Naive thymus-derived CD4-positive, alpha-beta T cell (primary cell): ENCODE data around the gene UGGT2. TPM values are rescaled to one million over a fixed set of nuclear protein-coding genes. Genes with fewer than 3 reads are reported as not detected.
"Not testable (repeated sequence)": the region's sequence is repeated elsewhere in the genome, so short reads cannot be mapped to it uniquely, and the experiment has no call there.

ENCODE experiments used
- ATAC-seq: fragments of 150-1000 bp; cut with Tn5 transposase; 2 replicates; pipeline ENCODE4 v1.10.0; 2021; ENCODE audit warnings: mild to moderate bottlenecking, moderate library complexity
- CTCF ChIA-PET: fragments of 350-600 bp; sonication (Branson Sonifier 250); formaldehyde crosslinking; loops from one replicate; lab custom pipeline; 2021; ENCODE audit warnings: antibody characterized with exemption; lab: Charles Lee
- POLR2A ChIA-PET: fragments of 350-600 bp; sonication (Branson Sonifier 250); formaldehyde crosslinking; loops from one replicate; lab custom pipeline; 2021; ENCODE audit warnings: antibody characterized with exemption, inconsistent platforms; lab: Charles Lee
- DNase-seq, 9 donors: peaks; one replicate each; pipeline versions ENCODE4 v3.0.0 to v3.0.0-alpha.2; 2020 to 2022; ENCODE audit warnings: mixed read lengths in 1 of 9
- H3K27ac ChIP-seq: one replicate; pipeline ENCODE4 v1.7.0; 2013; ENCODE audit warnings: mild to moderate bottlenecking, low read depth, low read length, moderate library complexity
- H3K27me3 ChIP-seq, 2 donors: one replicate each; pipeline ENCODE4 v1.7.0; 2013; ENCODE audit warnings: low read length in 2 of 2, mild to moderate bottlenecking in 2 of 2, moderate library complexity in 2 of 2; ENCODE audit not compliant: control insufficient read depth in 2 of 2, insufficient read depth in 2 of 2
- H3K36me3 ChIP-seq, 3 experiments: 1 replicate in 2 of 3; 2 replicates in 1 of 3; pipeline ENCODE4 v1.7.0; 2013; ENCODE audit warnings: low read length in 3 of 3, mild to moderate bottlenecking in 3 of 3, moderate library complexity in 1 of 3; ENCODE audit not compliant: insufficient read depth in 3 of 3, control insufficient read depth in 2 of 3
- H3K4me1 ChIP-seq, 2 donors: one replicate each; pipeline ENCODE4 v1.7.0; 2013; ENCODE audit warnings: low read length in 2 of 2, mild to moderate bottlenecking in 2 of 2, moderate library complexity in 1 of 2; ENCODE audit not compliant: control insufficient read depth in 2 of 2, insufficient read depth in 2 of 2
- H3K4me3 ChIP-seq: 2 replicates; pipeline ENCODE4 v1.7.0; 2013; ENCODE audit warnings: mild to moderate bottlenecking, low read length
- H3K9me3 ChIP-seq, 3 experiments: 1 replicate in 2 of 3; 2 replicates in 1 of 3; pipeline ENCODE4 v1.7.0; 2013; ENCODE audit warnings: low read length in 3 of 3; ENCODE audit not compliant: control insufficient read depth in 2 of 3
- H3K27ac Mint-ChIP-seq, 9 donors: one replicate each; pipeline ENCODE4 v1.8.0; 2020 to 2022; ENCODE audit warnings: mixed read lengths in 9 of 9, mild to moderate bottlenecking in 8 of 9, moderate library complexity in 5 of 9, inconsistent platforms in 2 of 9
- H3K27me3 Mint-ChIP-seq, 5 donors: one replicate each; pipeline ENCODE4 v1.8.0; 2021 to 2022; ENCODE audit warnings: mixed read lengths in 5 of 5, mild to moderate bottlenecking in 1 of 5
- H3K36me3 Mint-ChIP-seq, 5 donors: one replicate each; pipeline ENCODE4 v1.8.0; 2020 to 2022; ENCODE audit warnings: mixed read lengths in 5 of 5, mild to moderate bottlenecking in 3 of 5, inconsistent platforms in 1 of 5
- H3K4me1 Mint-ChIP-seq, 7 donors: one replicate each; pipeline ENCODE4 v1.8.0; 2020 to 2022; ENCODE audit warnings: mixed read lengths in 7 of 7, mild to moderate bottlenecking in 3 of 7, inconsistent platforms in 1 of 7
- H3K4me3 Mint-ChIP-seq, 10 donors: one replicate each; pipeline ENCODE4 v1.8.0; 2020 to 2022; ENCODE audit warnings: mild to moderate bottlenecking in 10 of 10, mixed read lengths in 10 of 10, moderate library complexity in 6 of 10, inconsistent platforms in 2 of 10
- H3K9me3 Mint-ChIP-seq, 11 donors: one replicate each; pipeline ENCODE4 v1.8.0; 2020 to 2022; ENCODE audit warnings: mixed read lengths in 11 of 11, mild to moderate bottlenecking in 4 of 11, inconsistent platforms in 1 of 11, moderate library complexity in 1 of 11
- intact Hi-C, 2 donors: fragments of 100-400 bp; cut with micrococcal nuclease; formaldehyde crosslinking; loops; one replicate each; pipeline ENCODE4 v1.15.1; 2023
- polyA plus RNA-seq, 2 donors: library from polyadenylated mRNA; unstranded; fragments of 300-500 nt; fragmentation: Illumina TruSeq; gene quantifications; one replicate each; pipeline ENCODE4 v1.2.3, GENCODE V29; 2021
- total RNA-seq, 6 experiments: library from RNA in 5 of 6; stranded (reverse) in 5 of 6; gene quantifications; 1 replicate in 5 of 6; 2 replicates in 1 of 6; pipeline ENCODE4 v1.2.3 and lab custom pipeline; 2021 to 2026

The UGGT2 gene
- total and polyA plus RNA-seq, 7 experiments from 2014 or later: 0.22 to 6.5 (median 0.51) TPM; not detected in 3

GRCh38 chr13:95858286-95859075 is 194.7 kb downstream of the UGGT2 start:
- Mint-ChIP-seq H3K4me3 (no peak overlapping the region), H3K4me1 (no peaks in the 10 kb centered on the region), H3K27me3 (peaks cover 0 to 10% (median 0%) of the 10 kb centered on the region in 5 donors), H3K36me3 (no peaks in the 10 kb centered on the region), H3K27ac (no peak overlapping the region), H3K9me3 (no peaks in the 10 kb centered on the region)
- Histone ChIP-seq H3K27ac (no peak overlapping the region), H3K4me1 (no peaks in the 10 kb centered on the region), H3K27me3 (no peaks in the 10 kb centered on the region), H3K9me3 (no peaks in the 10 kb centered on the region), H3K36me3 (no peaks in the 10 kb centered on the region), H3K4me3 (no peak overlapping the region)
- POLR2A ChIA-PET: no interaction called here
- intact Hi-C loops: no loop called here
- DNase-seq: no peak
- CTCF ChIA-PET: no interaction called here
- ATAC-seq: no peak

GRCh38 chr13:95845656-95846055 is 207.5 kb downstream of the UGGT2 start:
- H3K27ac Mint-ChIP-seq, DNase-seq, H3K4me1 ChIP-seq, ATAC-seq, H3K36me3 ChIP-seq, intact Hi-C loops, H3K9me3 ChIP-seq, H3K4me1 Mint-ChIP-seq, H3K27me3 ChIP-seq, H3K27ac ChIP-seq, CTCF ChIA-PET, POLR2A ChIA-PET, H3K4me3 Mint-ChIP-seq, H3K4me3 ChIP-seq, H3K36me3 Mint-ChIP-seq: not testable (repeated sequence)
- Mint-ChIP-seq H3K27me3 (peaks cover 0 to 30% (median 16%) of the 10 kb centered on the region in 5 donors), H3K9me3 (peaks cover 0 to 19% (median 8%) of the 10 kb centered on the region in 11 donors)

GRCh38 chr13:95842898-95843297 is 210.3 kb downstream of the UGGT2 start:
- H3K9me3 Mint-ChIP-seq: peaks cover 0 to 30% (median 7%) of the 10 kb centered on the region in 11 donors
- CTCF ChIA-PET: interaction anchor here (0.9 to 1.7 kb wide), 2 partner anchors 9 to 326 kb away, joined by 3 to 4 read pairs; no protein-coding TSS in a partner anchor
- no peak overlapping the region for H3K4me3 Mint-ChIP-seq
- H3K36me3 Mint-ChIP-seq: no peaks in the 10 kb centered on the region
- Histone ChIP-seq H3K4me3 (no peak overlapping the region), H3K27ac (no peak overlapping the region), H3K4me1 (no peaks in the 10 kb centered on the region), H3K27me3 (no peaks in the 10 kb centered on the region), H3K36me3 (no peaks in the 10 kb centered on the region), H3K9me3 (no peaks in the 10 kb centered on the region)
- no peaks in the 10 kb centered on the region for H3K4me1 Mint-ChIP-seq
- intact Hi-C loops: no loop called here
- POLR2A ChIA-PET: no interaction called here
- no peak overlapping the region for H3K27ac Mint-ChIP-seq
- peaks cover 0 to 26% (median 14%) of the 10 kb centered on the region in 5 donors for H3K27me3 Mint-ChIP-seq
- ATAC-seq (no peak), DNase-seq (no peak)

- no peak for DNase-seq
- H3K4me1 ChIP-seq: no peaks in the 10 kb centered on the region
- ChIA-PET CTCF (no interaction called here), POLR2A (no interaction called here)
- H3K27me3 Mint-ChIP-seq: peaks cover 0 to 34% (median 14%) of the 10 kb centered on the region in 5 donors
- no peak overlapping the region for H3K4me3 ChIP-seq
- H3K27me3 ChIP-seq: no peaks in the 10 kb centered on the region
- ATAC-seq: no peak
- H3K36me3 ChIP-seq: no peaks in the 10 kb centered on the region
- H3K27ac ChIP-seq: no peak overlapping the region
- H3K4me1 Mint-ChIP-seq: no peaks in the 10 kb centered on the region
- intact Hi-C loops: no loop called here
- peaks cover 0 to 35% (median 7%) of the 10 kb centered on the region in 11 donors for H3K9me3 Mint-ChIP-seq
- no peaks in the 10 kb centered on the region for H3K9me3 ChIP-seq
- no peak overlapping the region for H3K4me3 Mint-ChIP-seq
- H3K27ac Mint-ChIP-seq: peak overlapping the region in 1 of 9 donors; percentile 23
- H3K36me3 Mint-ChIP-seq: no peaks in the 10 kb centered on the region
These were observed 211.3 kb downstream of the UGGT2 start for GRCh38 chr13:95841894-95842293.

GRCh38 chr13:95834134-95834765 is 219.0 kb downstream of the UGGT2 start:
- peaks cover 18 to 36% (median 20%) of the 10 kb centered on the region in 5 donors for H3K27me3 Mint-ChIP-seq
- Histone ChIP-seq H3K27me3 (no peaks in the 10 kb centered on the region), H3K27ac (no peak overlapping the region), H3K4me3 (no peak overlapping the region), H3K9me3 (no peaks in the 10 kb centered on the region), H3K36me3 (no peaks in the 10 kb centered on the region), H3K4me1 (no peaks in the 10 kb centered on the region)
- CTCF ChIA-PET: interaction anchor here (0.6 to 5.1 kb wide), 17 partner anchors 10 to 430 kb away, joined by 3 to 67 read pairs (median 4); no protein-coding TSS in a partner anchor
- H3K36me3 Mint-ChIP-seq: peaks cover 0 to 4% (median 0%) of the 10 kb centered on the region in 5 donors
- H3K27ac Mint-ChIP-seq: no peak overlapping the region
- POLR2A ChIA-PET: interaction anchor here (0.5 kb wide), 1 partner anchor 14 kb away, joined by 4 read pairs; no protein-coding TSS in a partner anchor
- H3K4me1 Mint-ChIP-seq: peaks cover 0 to 2% (median 0%) of the 10 kb centered on the region in 7 donors
- ATAC-seq (peak; percentile 90), DNase-seq (peak; percentile 31 to 71 (median 58))
- intact Hi-C loops: loop anchor here (1.0 to 10.0 kb wide), 10 partner anchors 157 to 1157 kb away; partner anchors contain the start of gene DNAJC3 (in 2 of the 2)
- no peak overlapping the region for H3K4me3 Mint-ChIP-seq
- H3K9me3 Mint-ChIP-seq: peaks cover 0 to 20% (median 5%) of the 10 kb centered on the region in 11 donors

- ChIA-PET POLR2A (interaction anchor here (0.5 kb wide), 1 partner anchor 14 kb away, joined by 4 read pairs; no protein-coding TSS in a partner anchor), CTCF (interaction anchor here (0.6 to 5.1 kb wide), 17 partner anchors 10 to 537 kb away, joined by 3 to 67 read pairs (median 4); no protein-coding TSS in a partner anchor)
- no peak for ATAC-seq
- H3K4me1 ChIP-seq: no peaks in the 10 kb centered on the region
- no peaks in the 10 kb centered on the region for H3K27me3 ChIP-seq
- Mint-ChIP-seq H3K4me1 (peaks cover 0 to 2% (median 0%) of the 10 kb centered on the region in 7 donors), H3K27ac (no peak overlapping the region), H3K27me3 (peaks cover 19 to 36% (median 26%) of the 10 kb centered on the region in 5 donors), H3K4me3 (no peak overlapping the region), H3K9me3 (peaks cover 0 to 17% (median 4%) of the 10 kb centered on the region in 11 donors), H3K36me3 (peaks cover 0 to 4% (median 0%) of the 10 kb centered on the region in 5 donors)
- no peak overlapping the region for H3K4me3 ChIP-seq
- H3K27ac ChIP-seq: no peak overlapping the region
- intact Hi-C loops: loop anchor here (1.0 to 10.0 kb wide), 10 partner anchors 156 to 1156 kb away; partner anchors contain the start of gene DNAJC3 (in 2 of the 2)
- H3K36me3 ChIP-seq: no peaks in the 10 kb centered on the region
- H3K9me3 ChIP-seq: no peaks in the 10 kb centered on the region
- no peak for DNase-seq
These were observed 219.5 kb downstream of the UGGT2 start for GRCh38 chr13:95833719-95834118.
